K562 (cell line): ENCODE measurements around the gene NBPF12. TPM values are rescaled to one million over a fixed set of nuclear protein-coding genes. Genes with fewer than 3 reads are reported as not detected.
"Not testable (repeated sequence)": the region's sequence is repeated elsewhere in the genome, so short reads cannot be mapped to it uniquely, and the experiment has no call there.

Experiments used
- ATAC-seq: fragments of 200-7000 bp; cut with Tn5 transposase; 3 replicates; pipeline ENCODE4 v1.9.1; 2020; ENCODE audit warnings: moderate library complexity
- BruUV-seq: library from RNA; stranded (reverse); fragments of 400-500 nt; replicated peaks from 2 replicates; lab custom pipeline; 2021; lab: Mats Ljungman, UMichigan
- CTCF ChIA-PET: fragments of 300-600 bp; formaldehyde crosslinking; extraction: SDS; loops from one replicate; lab custom pipeline; 2021; ENCODE audit warnings: low intra/inter-chr PET ratio; lab: Yijun Ruan, JAX
- POLR2A ChIA-PET: fragments of 300-600, 350-650 bp; sonication (Branson Sonifier 250); formaldehyde crosslinking; extraction: SDS; loops from one replicate; lab custom pipeline; 2021; ENCODE audit warnings: antibody characterized with exemption, inconsistent platforms; lab: Yijun Ruan, JAX
- DNase-seq, 4 experiments: peaks; one replicate each; pipeline versions ENCODE4 v3.0.0 to v3.0.0-alpha.2; 2011 to 2018; ENCODE audit warnings: low spot score in 3 of 4, mixed read lengths in 3 of 4; ENCODE audit errors: extremely low read depth in 1 of 4
- FAIRE-seq: peaks from 2 replicates; lab custom pipeline; 2011; peaks lifted over from hg19 to GRCh38; lab: Jason Lieb, UNC
- H2AFZ ChIP-seq: 2 replicates; pipeline ENCODE4 v1.6.0; 2011; ENCODE audit warnings: low read depth, low read length, control low read depth, inconsistent platforms
- H3K27ac ChIP-seq: fragments of 200-600 bp; 3 replicates; pipeline ENCODE4 v1.8.0; 2011; ENCODE audit warnings: low read depth, mild to moderate bottlenecking, control low read depth, inconsistent platforms, low read length, moderate library complexity, mixed read lengths; ENCODE audit errors: extremely low read depth
- H3K27me3 ChIP-seq, 2 experiments: fragments of 300-600 bp in 1 of 2; 2 replicates in 1 of 2; 3 replicates in 1 of 2; pipeline versions ENCODE4 v1.6.0 to v1.8.0; 2011; ENCODE audit warnings: inconsistent platforms in 2 of 2, low read length in 2 of 2, mild to moderate bottlenecking in 1 of 2, mixed read lengths in 1 of 2, moderate library complexity in 1 of 2; ENCODE audit not compliant: control insufficient read depth in 2 of 2, insufficient read depth in 2 of 2
- H3K36me3 ChIP-seq: fragments of 300-600 bp; 3 replicates; pipeline ENCODE4 v1.8.0; 2011; ENCODE audit warnings: mild to moderate bottlenecking, low read length, inconsistent platforms; ENCODE audit not compliant: control insufficient read depth, insufficient read depth
- H3K4me1 ChIP-seq, 2 experiments: fragments of 200-600 bp in 1 of 2; replicated peaks in 1 of 2; 2 replicates in 1 of 2; 3 replicates in 1 of 2; pipeline versions ENCODE4 v1.5.1 to v1.8.0; 2011; ENCODE audit warnings: inconsistent platforms in 2 of 2, low read length in 2 of 2, mild to moderate bottlenecking in 1 of 2, mixed read lengths in 1 of 2, moderate library complexity in 1 of 2; ENCODE audit not compliant: control insufficient read depth in 2 of 2, insufficient read depth in 2 of 2
- H3K4me2 ChIP-seq: 2 replicates; pipeline ENCODE4 v1.6.1; 2011; ENCODE audit warnings: low read length, control low read depth, inconsistent platforms, mixed read lengths; ENCODE audit not compliant: insufficient read depth
- H3K4me3 ChIP-seq: fragments of 200-600 bp; sonication (generic), shearing (Covaris generic); 2 replicates; pipeline ENCODE4 v1.5.1; 2016; ENCODE audit warnings: control low read depth, inconsistent platforms
- H3K79me2 ChIP-seq: fragments of 200-600 bp; 3 replicates; pipeline ENCODE4 v1.8.0; 2011; ENCODE audit warnings: low read length, inconsistent platforms; ENCODE audit not compliant: control insufficient read depth, insufficient read depth
- H3K9ac ChIP-seq, 2 experiments: 2 replicates each; pipeline versions ENCODE4 v1.6.0 to v1.6.1; 2011; ENCODE audit warnings: low read depth in 2 of 2, low read length in 2 of 2, control low read depth in 1 of 2, inconsistent platforms in 1 of 2, mild to moderate bottlenecking in 1 of 2, mixed read lengths in 1 of 2; ENCODE audit not compliant: insufficient read depth in 1 of 2
- H3K9me1 ChIP-seq: one replicate; pipeline ENCODE4 v1.6.0; 2011; ENCODE audit warnings: inconsistent platforms, mild to moderate bottlenecking, low read length, moderate library complexity; ENCODE audit not compliant: control insufficient read depth, insufficient read depth
- H3K9me3 ChIP-seq: replicated peaks from 2 replicates; pipeline ENCODE4 v1.5.1; 2011; ENCODE audit warnings: low read depth, low read length, inconsistent platforms; ENCODE audit not compliant: control insufficient read depth, insufficient read depth
- H4K20me1 ChIP-seq: replicated peaks from 2 replicates; pipeline ENCODE4 v1.6.1; 2011; ENCODE audit warnings: low read length, inconsistent platforms, mixed read lengths; ENCODE audit not compliant: control insufficient read depth, insufficient read depth
- WGBS: fragments of 100-300 bp; shearing (Covaris generic); methylation state at CpG from one replicate; pipeline ENCODE4 v1.1.6; 2016; ENCODE audit warnings: low coverage, mixed read lengths; ENCODE audit not compliant: insufficient coverage; ENCODE audit errors: missing lambda C conversion rate; 5-methylcytosine and 5-hydroxymethylcytosine counted together
- in situ Hi-C: fragments of 300-500 bp; cut with MboI; formaldehyde crosslinking; loops from 4 replicates; pipeline ENCODE4 v1.15.0; 2018; ENCODE audit warnings: inconsistent platforms, mixed read lengths
- intact Hi-C: fragments of 100-400 bp; cut with micrococcal nuclease; formaldehyde crosslinking; loops from 2 replicates; pipeline ENCODE4 v1.14.2; 2022
- polyA plus RNA-seq, 8 experiments: library from polyadenylated mRNA; depleted of rRNA in 4 of 8; stranded (reverse) in 5 of 8; unstranded in 3 of 8; fragments of >200 nt; fragmentation: Nextera tagmentation in 2 of 8; fragmentation: Illumina TruSeq in 1 of 8; extraction: Ambion mirVana in 2 of 8; extraction: Trizol in 1 of 8; gene quantifications; 2 replicates each; pipeline versions ENCODE4 v1.2.1 to v1.2.3, GENCODE V29; 2011 to 2014; ENCODE audit warnings: inconsistent platforms in 1 of 8, missing spikeins in 1 of 8
- total RNA-seq, 7 experiments: library from RNA; depleted of rRNA in 6 of 7; stranded (reverse); fragments of >200 nt in 6 of 7; fragmentation: Illumina TruSeq in 2 of 7; extraction: Trizol in 2 of 7; gene quantifications; 2 replicates each; pipeline versions ENCODE4 v1.2.1 to v1.2.3, GENCODE V29; 2011 to 2021; ENCODE audit warnings: low replicate concordance in 1 of 7

NBPF12 gene
- total and polyA plus RNA-seq, 9 of the 15 experiments (the other 6 are each of a cell fraction or from before 2014, with no cell fraction given) = 2.4 to 14.5 (median 8.2) TPM

GRCh38 chr1:146985855-146986254, 47.7 kb downstream of the NBPF12 start:
- WGBS = 87% methylated on average over 3 of the region's 4 CpGs
- intact Hi-C loops, FAIRE-seq, H3K27me3 ChIP-seq, DNase-seq, H3K9me1 ChIP-seq, H3K9me3 ChIP-seq, H3K4me3 ChIP-seq, H4K20me1 ChIP-seq, H3K36me3 ChIP-seq, BruUV-seq, CTCF ChIA-PET, POLR2A ChIA-PET, H3K9ac ChIP-seq, H3K4me1 ChIP-seq, H2AFZ ChIP-seq, H3K4me2 ChIP-seq, H3K27ac ChIP-seq, ATAC-seq, H3K79me2 ChIP-seq: not testable (repeated sequence)
- in situ Hi-C loops = loop anchor here (10.0 kb wide), 1 partner anchor 1119 kb away; no protein-coding TSS in a partner anchor

DNA sequence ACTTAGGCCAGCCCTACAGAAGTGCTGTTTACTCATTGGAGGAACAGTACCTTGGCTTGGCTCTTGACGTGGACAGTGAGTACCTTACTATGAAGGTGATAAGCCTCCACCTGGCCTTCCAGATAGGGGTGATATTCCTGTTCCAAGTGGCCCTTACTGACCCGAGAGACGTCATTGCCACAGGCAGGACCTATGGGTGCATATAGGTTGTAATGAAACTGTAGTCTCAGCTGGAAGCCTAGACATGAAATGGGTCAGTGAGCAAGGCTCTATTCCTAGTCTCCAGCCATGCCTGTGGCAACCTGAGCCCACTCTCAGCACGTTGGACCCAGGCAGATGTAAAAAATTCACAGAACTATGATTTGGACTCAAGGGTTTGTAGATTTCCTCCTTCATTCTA, 48.3 kb downstream of the NBPF12 start:
- FAIRE-seq, H4K20me1 ChIP-seq, ATAC-seq, CTCF ChIA-PET, H3K36me3 ChIP-seq, H3K9ac ChIP-seq, H3K79me2 ChIP-seq, POLR2A ChIA-PET, H3K4me2 ChIP-seq, H2AFZ ChIP-seq, H3K9me1 ChIP-seq, H3K9me3 ChIP-seq, H3K4me3 ChIP-seq, H3K27ac ChIP-seq, intact Hi-C loops, H3K27me3 ChIP-seq, DNase-seq, BruUV-seq, H3K4me1 ChIP-seq: not testable (repeated sequence)
- in situ Hi-C loops = loop anchor here (10.0 kb wide), 1 partner anchor 1118 kb away; no protein-coding TSS in a partner anchor
- WGBS = 50% methylated on average over 1 of the region's 4 CpGs

- H3K9ac ChIP-seq, H3K36me3 ChIP-seq, H3K9me3 ChIP-seq, intact Hi-C loops, FAIRE-seq, BruUV-seq, ATAC-seq, H3K9me1 ChIP-seq, H3K79me2 ChIP-seq, H3K27me3 ChIP-seq, CTCF ChIA-PET, DNase-seq, H3K27ac ChIP-seq, H3K4me3 ChIP-seq, H3K4me2 ChIP-seq, POLR2A ChIA-PET, H2AFZ ChIP-seq, H3K4me1 ChIP-seq, H4K20me1 ChIP-seq: not testable (repeated sequence)
- in situ Hi-C loops = loop anchor here (10.0 kb wide), 1 partner anchor 1117 kb away; no protein-coding TSS in a partner anchor
- WGBS = 64% methylated on average over 2 of the region's 2 CpGs
These were observed 49.4 kb downstream of the NBPF12 start for GRCh38 chr1:146987502-146987901.

GRCh38 chr1:146989455-146989854, 51.3 kb downstream of the NBPF12 start:
- ATAC-seq, H3K9me1 ChIP-seq, H3K4me3 ChIP-seq, POLR2A ChIA-PET, H3K4me1 ChIP-seq, intact Hi-C loops, CTCF ChIA-PET, H2AFZ ChIP-seq, FAIRE-seq, H4K20me1 ChIP-seq, H3K9me3 ChIP-seq, H3K4me2 ChIP-seq, H3K9ac ChIP-seq, DNase-seq, BruUV-seq, H3K27ac ChIP-seq, H3K36me3 ChIP-seq, H3K79me2 ChIP-seq, H3K27me3 ChIP-seq: not testable (repeated sequence)
- 88% methylated on average over 3 of the region's 3 CpGs for WGBS
- in situ Hi-C loops = loop anchor here (10.0 kb wide), 1 partner anchor 1115 kb away; no protein-coding TSS in a partner anchor
